A549 (cell line): ENCODE data around the gene DRC3. TPM values are rescaled to one million over a fixed set of nuclear protein-coding genes. Genes with fewer than 3 reads are reported as not detected.

ENCODE experiments used
- ATAC-seq, 2 experiments: fragments of 200-7000 bp in 1 of 2; fragments of >200 bp in 1 of 2; cut with Nextera tagmentation in 1 of 2; cut with Tn5 transposase in 1 of 2; 3 replicates each; pipeline versions ENCODE4 v1.8.0 to v1.9.1; 2018 to 2020; ENCODE audit warnings: mild to moderate bottlenecking in 1 of 2, moderate library complexity in 1 of 2
- CTCF ChIA-PET: fragments of 300-600 bp; sonication (Branson Sonifier 250); formaldehyde crosslinking; extraction: SDS; loops from one replicate; lab custom pipeline; 2021; ENCODE audit warnings: antibody characterized with exemption, inconsistent platforms; lab: Yijun Ruan, JAX
- POLR2A ChIA-PET: fragments of 350-600 bp; formaldehyde crosslinking; extraction: SDS; loops from one replicate; lab custom pipeline; 2021; ENCODE audit warnings: antibody characterized with exemption, inconsistent platforms; lab: Yijun Ruan, JAX
- DNase-seq, 2 experiments: peaks; one replicate each; pipeline versions ENCODE4 v3.0.0 to v3.0.0-alpha.2; 2011 to 2016; ENCODE audit warnings: low read depth in 1 of 2, low spot score in 1 of 2
- FAIRE-seq: peaks from 2 replicates; lab custom pipeline; 2011; peaks lifted over from hg19 to GRCh38; lab: Jason Lieb, UNC
- H3K27ac ChIP-seq, 2 experiments: fragments of >200 bp; sonication (Bioruptor Twin); formaldehyde crosslinking; 3 replicates each; pipeline ENCODE4 v1.5.1; 2016 to 2017
- H3K4me1 ChIP-seq: fragments of >200 bp; sonication (Bioruptor Twin); formaldehyde crosslinking; 3 replicates; pipeline ENCODE4 v1.6.1; 2016
- H3K4me2 ChIP-seq: fragments of >200 bp; sonication (Bioruptor Twin); formaldehyde crosslinking; 3 replicates; pipeline ENCODE4 v1.6.1; 2016
- H3K4me3 ChIP-seq: fragments of >200 bp; sonication (Bioruptor Twin); formaldehyde crosslinking; 3 replicates; pipeline ENCODE4 v1.5.1; 2016
- H3K9me3 ChIP-seq: fragments of >200 bp; sonication (Bioruptor Twin); formaldehyde crosslinking; 3 replicates; pipeline ENCODE4 v1.6.1; 2016
- CHD2 ChIP-seq: fragments of 150-350 bp; IDR thresholded peaks from 2 replicates; pipeline ENCODE4 v1.6.1; 2014; ENCODE audit warnings: low read length; ENCODE audit not compliant: partially characterized antibody
- EHMT2 ChIP-seq: fragments of 200-600 bp; sonication (generic); IDR thresholded peaks from 2 replicates; pipeline ENCODE4 v1.6.1; 2016; ENCODE audit warnings: antibody characterized with exemption, low read depth, mild to moderate bottlenecking, moderate library complexity
- EP300 ChIP-seq, 2 experiments: fragments of >200 bp; sonication (Bioruptor Twin); formaldehyde crosslinking; IDR thresholded peaks; 2 replicates in 1 of 2; 3 replicates in 1 of 2; pipeline ENCODE4 v1.6.1; 2016 to 2017
- GATA3 ChIP-seq: IDR thresholded peaks from 2 replicates; pipeline ENCODE4 v1.6.1; 2012; ENCODE audit warnings: borderline replicate concordance
- HDAC2 ChIP-seq: fragments of 200-600 bp; sonication (generic); IDR thresholded peaks from 2 replicates; pipeline ENCODE4 v1.6.1; 2016
- HOXB5 ChIP-seq: fragments of 250-450 bp; sonication (Bioruptor Pico); IDR thresholded peaks from 2 replicates; pipeline ENCODE4 v1.5.0; 2020; ENCODE audit warnings: mild to moderate bottlenecking, moderate library complexity
- JUNB ChIP-seq: fragments of >200 bp; sonication (Bioruptor Twin); formaldehyde crosslinking; IDR thresholded peaks from 2 replicates; pipeline ENCODE4 v1.6.1; 2016
- MAFK ChIP-seq: fragments of 450-650 bp; IDR thresholded peaks from 2 replicates; pipeline ENCODE4 v1.6.1; 2014; ENCODE audit not compliant: partially characterized antibody
- NFE2L2 ChIP-seq: fragments of 150-350 bp; conservative IDR thresholded peaks from 2 replicates; pipeline ENCODE4 v1.6.1; 2014; ENCODE audit warnings: low read length
- PHF8 ChIP-seq: fragments of 200-600 bp; sonication (generic); IDR thresholded peaks from 2 replicates; pipeline ENCODE4 v1.6.1; 2016; ENCODE audit warnings: low read depth, mild to moderate bottlenecking, antibody characterized with exemption, moderate library complexity, borderline replicate concordance
- POLR2A ChIP-seq: IDR thresholded peaks from 2 replicates; pipeline ENCODE4 v1.6.1; 2012; ENCODE audit warnings: mild to moderate bottlenecking, low read length
- RAD21 ChIP-seq, 2 experiments: fragments of >200 bp in 1 of 2; sonication (Bioruptor Twin) in 1 of 2; formaldehyde crosslinking in 1 of 2; IDR thresholded peaks in 1 of 2; conservative IDR thresholded peaks in 1 of 2; 2 replicates in 1 of 2; 3 replicates in 1 of 2; pipeline ENCODE4 v1.6.1; 2012 to 2018; ENCODE audit warnings: inconsistent platforms in 1 of 2
- SMC3 ChIP-seq: fragments of >200 bp; sonication (Bioruptor Twin); formaldehyde crosslinking; IDR thresholded peaks from 3 replicates; pipeline ENCODE4 v1.6.1; 2018; ENCODE audit warnings: inconsistent platforms
- SREBF2 ChIP-seq: fragments of 450-650 bp; IDR thresholded peaks from 2 replicates; pipeline ENCODE4 v1.6.1; 2014; ENCODE audit warnings: mild to moderate bottlenecking, moderate library complexity
- TP53 ChIP-seq: fragments of 250-450 bp; sonication (Bioruptor Pico); IDR thresholded peaks from 2 replicates; pipeline ENCODE4 v1.5.0; 2021; ENCODE audit warnings: mild to moderate bottlenecking, moderate library complexity
- ZSCAN20 ChIP-seq: fragments of 250-450 bp; sonication (Bioruptor Pico); IDR thresholded peaks from 2 replicates; pipeline ENCODE4 v1.8.0; 2022; ENCODE audit warnings: mild to moderate bottlenecking, moderate library complexity
- whole genome bisulfite sequencing: methylation state at CpG from one replicate; pipeline ENCODE4 v1.1.6; 2017; ENCODE audit errors: missing lambda C conversion rate; 5-methylcytosine and 5-hydroxymethylcytosine counted together
- polyA plus RNA-seq, 4 experiments: library from polyadenylated mRNA; depleted of rRNA in 3 of 4; stranded (reverse); fragments of >200 nt; fragmentation: RNase III in 1 of 4; extraction: RNeasy Plus Mini Kit Qiagen cat#74134 plus additional on column Dnase treatment in 1 of 4; gene quantifications; 2 replicates in 3 of 4; 3 replicates in 1 of 4; pipeline ENCODE4 v1.2.3, GENCODE V29; 2011 to 2017
- TF ChIP-seq, protein P1 (sequence below): fragments of >200 bp; sonication (Bioruptor Twin); formaldehyde crosslinking; IDR thresholded peaks from 3 replicates; pipeline ENCODE4 v1.6.1; 2016
- TF ChIP-seq, protein P2 (sequence below): fragments of 250-450 bp; sonication (Bioruptor Pico); IDR thresholded peaks from 2 replicates; pipeline ENCODE4 v1.5.0; 2021; ENCODE audit warnings: mild to moderate bottlenecking, moderate library complexity, borderline replicate concordance
- TF ChIP-seq, protein P3 (sequence below): fragments of >200 bp; sonication (Bioruptor Twin); formaldehyde crosslinking; IDR thresholded peaks from 3 replicates; pipeline ENCODE4 v1.5.1; 2016
- TF ChIP-seq, protein P4 (sequence below): fragments of 150-350 bp; IDR thresholded peaks from 2 replicates; pipeline ENCODE4 v1.6.1; 2014; ENCODE audit warnings: low read depth, mild to moderate bottlenecking, low read length

Gene DRC3
- polyA plus RNA-seq, 2 of the 4 experiments (the other 2 are of a cell fraction), result 2.9 to 3.1 TPM

DNA sequence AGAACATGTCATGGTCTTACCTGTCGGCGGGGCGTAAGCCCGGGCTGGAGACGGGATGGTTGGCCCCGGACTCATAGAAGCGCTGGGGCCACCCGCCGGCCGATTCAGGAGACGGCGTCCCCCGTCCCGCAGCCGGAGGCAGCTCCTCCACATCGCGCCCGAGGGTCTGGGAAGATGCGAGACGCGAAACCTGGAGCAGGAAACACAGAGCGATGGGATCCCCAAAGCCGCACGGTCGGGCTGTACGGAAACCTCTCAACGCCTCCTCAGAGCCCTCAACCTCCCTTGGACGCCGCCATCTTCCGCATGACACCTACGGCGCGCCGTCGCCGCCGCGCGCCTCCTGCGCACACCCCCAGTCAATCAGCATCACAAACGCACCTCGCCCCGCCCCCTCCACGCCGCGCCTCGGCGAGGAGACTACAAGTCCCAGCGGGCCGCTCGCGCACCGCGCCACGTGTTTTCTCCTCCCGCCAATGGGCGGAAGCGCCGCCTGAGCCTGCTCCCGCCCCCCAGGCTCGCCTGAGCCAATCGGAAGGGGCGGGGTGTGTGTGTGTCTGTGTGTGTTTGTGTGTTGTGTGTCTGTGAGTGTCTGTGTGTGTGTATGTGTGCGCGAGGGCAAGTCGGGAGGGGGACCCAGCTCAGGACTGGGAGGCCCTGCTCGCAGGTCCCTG is 66.3 kb downstream of the DRC3 start, which contains the start of the genes ATPAF2 and GID4 (continued):
- TF ChIP-seq TP53 (CRISPR knock-in tag) (no peak), NFE2L2 (no peak), SMC3 (peak; percentile 15; the same call in 1 of the 3 replicates), EP300 (IDR thresholded peaks at IDR 0.05) (no peak), CHD2 (no peak)
- TF ChIP-seq, protein P1, sequence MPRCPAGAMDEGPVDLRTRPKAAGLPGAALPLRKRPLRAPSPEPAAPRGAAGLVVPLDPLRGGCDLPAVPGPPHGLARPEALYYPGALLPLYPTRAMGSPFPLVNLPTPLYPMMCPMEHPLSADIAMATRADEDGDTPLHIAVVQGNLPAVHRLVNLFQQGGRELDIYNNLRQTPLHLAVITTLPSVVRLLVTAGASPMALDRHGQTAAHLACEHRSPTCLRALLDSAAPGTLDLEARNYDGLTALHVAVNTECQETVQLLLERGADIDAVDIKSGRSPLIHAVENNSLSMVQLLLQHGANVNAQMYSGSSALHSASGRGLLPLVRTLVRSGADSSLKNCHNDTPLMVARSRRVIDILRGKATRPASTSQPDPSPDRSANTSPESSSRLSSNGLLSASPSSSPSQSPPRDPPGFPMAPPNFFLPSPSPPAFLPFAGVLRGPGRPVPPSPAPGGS, result no peak

DNA sequence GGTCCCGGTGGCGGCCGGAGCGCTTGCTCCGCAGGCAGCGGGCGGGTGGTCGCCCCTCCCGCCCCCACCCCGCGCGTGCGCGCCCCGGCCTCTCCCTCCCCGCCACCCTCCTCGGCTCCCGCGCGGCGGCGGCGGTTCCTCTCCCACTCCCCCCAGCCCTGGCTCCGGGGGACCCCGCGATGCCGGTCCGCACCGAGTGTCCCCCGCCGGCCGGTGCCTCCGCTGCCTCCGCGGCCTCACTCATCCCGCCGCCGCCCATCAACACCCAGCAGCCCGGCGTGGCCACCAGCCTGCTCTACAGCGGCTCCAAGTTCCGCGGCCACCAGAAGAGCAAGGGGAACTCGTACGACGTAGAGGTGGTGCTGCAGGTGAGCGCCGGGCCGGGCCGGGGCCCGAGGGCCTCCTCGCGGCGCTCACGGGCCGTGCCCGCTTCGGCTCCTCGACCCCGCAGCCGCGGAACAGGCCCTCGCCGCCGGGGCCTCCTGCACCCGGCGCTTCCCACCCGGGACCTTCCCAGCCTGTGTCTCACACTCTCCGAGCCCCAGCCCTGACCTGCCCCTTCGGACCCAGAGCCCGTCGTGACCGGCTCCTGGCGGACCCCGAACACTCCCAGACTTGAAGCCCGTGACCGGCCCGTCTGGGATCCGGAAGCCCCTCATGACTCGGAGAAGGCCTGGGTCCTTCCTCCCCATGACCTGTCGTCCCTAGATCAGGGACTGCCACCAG is 67.0 kb downstream of the DRC3 start:
- FAIRE-seq (no peak), ATAC-seq (peak; percentile 67 to 68)
- Histone ChIP-seq H3K4me3 (peak overlapping the region; percentile 68), H3K9me3 (no peaks in the 10 kb centered on the region), H3K4me1 (peaks cover 31% of the 10 kb centered on the region)
- TF ChIP-seq JUNB (no peak), CHD2 (no peak), PHF8 (peak; percentile 67; the same call in 1 of the 2 replicates), GATA3 (no peak), POLR2A (peak; percentile 14), SREBF2 (no peak), HOXB5 (no peak), RAD21 (conservative IDR thresholded peaks at IDR 0.05 in 1 of 2, IDR thresholded peaks at IDR 0.05 in 1 of 2) (no peak), EHMT2 (no peak), ZSCAN20 (CRISPR knock-in tag) (no peak), MAFK (no peak), HDAC2 (no peak)
- TF ChIP-seq, protein P2, sequence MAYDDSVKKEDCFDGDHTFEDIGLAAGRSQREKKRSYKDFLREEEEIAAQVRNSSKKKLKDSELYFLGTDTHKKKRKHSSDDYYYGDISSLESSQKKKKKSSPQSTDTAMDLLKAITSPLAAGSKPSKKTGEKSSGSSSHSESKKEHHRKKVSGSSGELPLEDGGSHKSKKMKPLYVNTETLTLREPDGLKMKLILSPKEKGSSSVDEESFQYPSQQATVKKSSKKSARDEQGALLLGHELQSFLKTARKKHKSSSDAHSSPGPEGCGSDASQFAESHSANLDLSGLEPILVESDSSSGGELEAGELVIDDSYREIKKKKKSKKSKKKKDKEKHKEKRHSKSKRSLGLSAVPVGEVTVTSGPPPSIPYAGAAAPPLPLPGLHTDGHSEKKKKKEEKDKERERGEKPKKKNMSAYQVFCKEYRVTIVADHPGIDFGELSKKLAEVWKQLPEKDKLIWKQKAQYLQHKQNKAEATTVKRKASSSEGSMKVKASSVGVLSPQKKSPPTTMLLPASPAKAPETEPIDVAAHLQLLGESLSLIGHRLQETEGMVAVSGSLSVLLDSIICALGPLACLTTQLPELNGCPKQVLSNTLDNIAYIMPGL (CRISPR knock-in tag), result no peak
- TF ChIP-seq, protein P3, sequence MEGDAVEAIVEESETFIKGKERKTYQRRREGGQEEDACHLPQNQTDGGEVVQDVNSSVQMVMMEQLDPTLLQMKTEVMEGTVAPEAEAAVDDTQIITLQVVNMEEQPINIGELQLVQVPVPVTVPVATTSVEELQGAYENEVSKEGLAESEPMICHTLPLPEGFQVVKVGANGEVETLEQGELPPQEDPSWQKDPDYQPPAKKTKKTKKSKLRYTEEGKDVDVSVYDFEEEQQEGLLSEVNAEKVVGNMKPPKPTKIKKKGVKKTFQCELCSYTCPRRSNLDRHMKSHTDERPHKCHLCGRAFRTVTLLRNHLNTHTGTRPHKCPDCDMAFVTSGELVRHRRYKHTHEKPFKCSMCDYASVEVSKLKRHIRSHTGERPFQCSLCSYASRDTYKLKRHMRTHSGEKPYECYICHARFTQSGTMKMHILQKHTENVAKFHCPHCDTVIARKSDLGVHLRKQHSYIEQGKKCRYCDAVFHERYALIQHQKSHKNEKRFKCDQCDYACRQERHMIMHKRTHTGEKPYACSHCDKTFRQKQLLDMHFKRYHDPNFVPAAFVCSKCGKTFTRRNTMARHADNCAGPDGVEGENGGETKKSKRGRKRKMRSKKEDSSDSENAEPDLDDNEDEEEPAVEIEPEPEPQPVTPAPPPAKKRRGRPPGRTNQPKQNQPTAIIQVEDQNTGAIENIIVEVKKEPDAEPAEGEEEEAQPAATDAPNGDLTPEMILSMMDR, result no peak
- TF ChIP-seq, protein P4, sequence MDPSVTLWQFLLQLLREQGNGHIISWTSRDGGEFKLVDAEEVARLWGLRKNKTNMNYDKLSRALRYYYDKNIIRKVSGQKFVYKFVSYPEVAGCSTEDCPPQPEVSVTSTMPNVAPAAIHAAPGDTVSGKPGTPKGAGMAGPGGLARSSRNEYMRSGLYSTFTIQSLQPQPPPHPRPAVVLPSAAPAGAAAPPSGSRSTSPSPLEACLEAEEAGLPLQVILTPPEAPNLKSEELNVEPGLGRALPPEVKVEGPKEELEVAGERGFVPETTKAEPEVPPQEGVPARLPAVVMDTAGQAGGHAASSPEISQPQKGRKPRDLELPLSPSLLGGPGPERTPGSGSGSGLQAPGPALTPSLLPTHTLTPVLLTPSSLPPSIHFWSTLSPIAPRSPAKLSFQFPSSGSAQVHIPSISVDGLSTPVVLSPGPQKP, result no peak
- TF ChIP-seq, all 56 proteins: peak for 2
- WGBS, result 3% methylated on average over 35 of the region's 81 CpGs
- peak overlapping the region; percentile 80 to 92 for H3K27ac ChIP-seq
- ChIA-PET CTCF (interaction anchor here (1.2 kb wide), 1 partner anchor 9 kb away, joined by 3 read pairs; no protein-coding TSS in a partner anchor), POLR2A (interaction anchor here (1.1 kb wide), 1 partner anchor 204 kb away, joined by 4 read pairs; no protein-coding TSS in a partner anchor)
- peak overlapping the region; percentile 89 for H3K4me2 ChIP-seq
- peak; percentile 36 to 46 for DNase-seq
